K562 (cell line): ENCODE measurements around the gene STXBP6.

Source experiments
- CBX1 ChIP-seq: sonication (generic); IDR thresholded peaks from 2 replicates; pipeline ENCODE4 v1.6.1; 2016; ENCODE audit warnings: antibody characterized with exemption, low read depth, mild to moderate bottlenecking
- EP300 ChIP-seq: IDR thresholded peaks from 2 replicates; pipeline ENCODE4 v1.6.1; 2012; ENCODE audit warnings: low read length, improper control_type of control experiment
- ETV5 ChIP-seq: sonication (generic); formaldehyde crosslinking; IDR thresholded peaks from 2 replicates; pipeline ENCODE4 v1.4.0; 2020; ENCODE audit warnings: low read depth, mild to moderate bottlenecking, missing genetic modification reagents
- MAFG ChIP-seq: fragments of 450-650 bp; conservative IDR thresholded peaks from 2 replicates; pipeline ENCODE4 v1.6.1; 2016; ENCODE audit warnings: missing genetic modification characterization, missing compliant biosample characterization
- NCOA4 ChIP-seq: fragments of 450-650 bp; IDR thresholded peaks from 2 replicates; pipeline ENCODE4 v1.6.1; 2018; ENCODE audit warnings: mild to moderate bottlenecking; ENCODE audit not compliant: partially characterized antibody
- POLR2AphosphoS5 ChIP-seq: IDR thresholded peaks from 2 replicates; pipeline ENCODE4 v1.6.1; 2011; ENCODE audit warnings: mild to moderate bottlenecking, low read depth, low read length, moderate library complexity; ENCODE audit not compliant: control insufficient read depth, insufficient read depth
- RCOR1 ChIP-seq, 2 experiments: IDR thresholded peaks; 2 replicates each; pipeline ENCODE4 v1.6.1; 2012; ENCODE audit warnings: low read depth in 2 of 2, low read length in 2 of 2, borderline replicate concordance in 1 of 2, improper control_type of control experiment in 1 of 2
- RFX7 ChIP-seq: fragments of 250-450 bp; sonication (Bioruptor Pico); IDR thresholded peaks from 2 replicates; pipeline ENCODE4 v1.5.1; 2021; ENCODE audit warnings: mild to moderate bottlenecking
- SIN3A ChIP-seq, 2 experiments: fragments of 150-350 bp in 1 of 2; IDR thresholded peaks; 2 replicates each; pipeline ENCODE4 v1.6.1; 2011 to 2016; ENCODE audit warnings: borderline replicate concordance in 2 of 2, low read depth in 2 of 2, low read length in 2 of 2, mild to moderate bottlenecking in 2 of 2, moderate library complexity in 2 of 2; ENCODE audit not compliant: control insufficient read depth in 1 of 2
- ZNF274 ChIP-seq: IDR thresholded peaks from 2 replicates; pipeline ENCODE4 v1.6.1; 2011; ENCODE audit warnings: low read depth, mild to moderate bottlenecking, low read length, moderate library complexity, borderline replicate concordance
- TF ChIP-seq, protein P1 (sequence below): sonication (generic); formaldehyde crosslinking; IDR thresholded peaks from 2 replicates; pipeline ENCODE4 v1.8.0; 2022; ENCODE audit warnings: mild to moderate bottlenecking, low read depth, missing genetic modification reagents
- TF ChIP-seq, protein P2 (sequence below), 3 experiments: IDR thresholded peaks in 2 of 3; conservative IDR thresholded peaks in 1 of 3; 2 replicates each; pipeline ENCODE4 v1.5.1; 2011 to 2012; ENCODE audit warnings: low read length in 3 of 3, mild to moderate bottlenecking in 3 of 3, control low read depth in 2 of 3, improper control_type of control experiment in 1 of 3, inconsistent platforms in 1 of 3, low read depth in 1 of 3, mixed read lengths in 1 of 3, moderate library complexity in 1 of 3; ENCODE audit not compliant: insufficient read depth in 2 of 3
- TF ChIP-seq, protein P3 (sequence below): fragments of 250-450 bp; sonication (Bioruptor Pico); IDR thresholded peaks from 2 replicates; pipeline ENCODE4 v1.5.0; 2022; ENCODE audit warnings: mild to moderate bottlenecking

- TF ChIP-seq EP300 (no peak), RCOR1 (IDR thresholded peaks at IDR 0.05; ENCODE audit: borderline replicate concordance in 1 of 2, low read depth in 2 of 2, low read length in 2 of 2) (no peak), RFX7 (CRISPR knock-in tag) (no peak), ETV5 (CRISPR knock-in tag) (no peak), CBX1 (no peak), SIN3A (IDR thresholded peaks at IDR 0.05; ENCODE audit: borderline replicate concordance in 2 of 2, control insufficient read depth in 1 of 2, low read depth in 2 of 2, low read length in 2 of 2) (no peak), POLR2AphosphoS5 (no peak), MAFG (tag) (no peak), NCOA4 (no peak), ZNF274 (no peak)
- TF ChIP-seq, protein P1, sequence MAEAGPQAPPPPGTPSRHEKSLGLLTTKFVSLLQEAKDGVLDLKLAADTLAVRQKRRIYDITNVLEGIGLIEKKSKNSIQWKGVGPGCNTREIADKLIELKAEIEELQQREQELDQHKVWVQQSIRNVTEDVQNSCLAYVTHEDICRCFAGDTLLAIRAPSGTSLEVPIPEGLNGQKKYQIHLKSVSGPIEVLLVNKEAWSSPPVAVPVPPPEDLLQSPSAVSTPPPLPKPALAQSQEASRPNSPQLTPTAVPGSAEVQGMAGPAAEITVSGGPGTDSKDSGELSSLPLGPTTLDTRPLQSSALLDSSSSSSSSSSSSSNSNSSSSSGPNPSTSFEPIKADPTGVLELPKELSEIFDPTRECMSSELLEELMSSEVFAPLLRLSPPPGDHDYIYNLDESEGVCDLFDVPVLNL (CRISPR knock-in tag), result no peak
- TF ChIP-seq, protein P2, sequence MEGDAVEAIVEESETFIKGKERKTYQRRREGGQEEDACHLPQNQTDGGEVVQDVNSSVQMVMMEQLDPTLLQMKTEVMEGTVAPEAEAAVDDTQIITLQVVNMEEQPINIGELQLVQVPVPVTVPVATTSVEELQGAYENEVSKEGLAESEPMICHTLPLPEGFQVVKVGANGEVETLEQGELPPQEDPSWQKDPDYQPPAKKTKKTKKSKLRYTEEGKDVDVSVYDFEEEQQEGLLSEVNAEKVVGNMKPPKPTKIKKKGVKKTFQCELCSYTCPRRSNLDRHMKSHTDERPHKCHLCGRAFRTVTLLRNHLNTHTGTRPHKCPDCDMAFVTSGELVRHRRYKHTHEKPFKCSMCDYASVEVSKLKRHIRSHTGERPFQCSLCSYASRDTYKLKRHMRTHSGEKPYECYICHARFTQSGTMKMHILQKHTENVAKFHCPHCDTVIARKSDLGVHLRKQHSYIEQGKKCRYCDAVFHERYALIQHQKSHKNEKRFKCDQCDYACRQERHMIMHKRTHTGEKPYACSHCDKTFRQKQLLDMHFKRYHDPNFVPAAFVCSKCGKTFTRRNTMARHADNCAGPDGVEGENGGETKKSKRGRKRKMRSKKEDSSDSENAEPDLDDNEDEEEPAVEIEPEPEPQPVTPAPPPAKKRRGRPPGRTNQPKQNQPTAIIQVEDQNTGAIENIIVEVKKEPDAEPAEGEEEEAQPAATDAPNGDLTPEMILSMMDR (IDR thresholded peaks at IDR 0.05 in 2 of 3, conservative IDR thresholded peaks at IDR 0.05 in 1 of 3; ENCODE audit: insufficient read depth in 2 of 3, low read depth in 1 of 3, low read length in 3 of 3), result no peak
- TF ChIP-seq, protein P3, sequence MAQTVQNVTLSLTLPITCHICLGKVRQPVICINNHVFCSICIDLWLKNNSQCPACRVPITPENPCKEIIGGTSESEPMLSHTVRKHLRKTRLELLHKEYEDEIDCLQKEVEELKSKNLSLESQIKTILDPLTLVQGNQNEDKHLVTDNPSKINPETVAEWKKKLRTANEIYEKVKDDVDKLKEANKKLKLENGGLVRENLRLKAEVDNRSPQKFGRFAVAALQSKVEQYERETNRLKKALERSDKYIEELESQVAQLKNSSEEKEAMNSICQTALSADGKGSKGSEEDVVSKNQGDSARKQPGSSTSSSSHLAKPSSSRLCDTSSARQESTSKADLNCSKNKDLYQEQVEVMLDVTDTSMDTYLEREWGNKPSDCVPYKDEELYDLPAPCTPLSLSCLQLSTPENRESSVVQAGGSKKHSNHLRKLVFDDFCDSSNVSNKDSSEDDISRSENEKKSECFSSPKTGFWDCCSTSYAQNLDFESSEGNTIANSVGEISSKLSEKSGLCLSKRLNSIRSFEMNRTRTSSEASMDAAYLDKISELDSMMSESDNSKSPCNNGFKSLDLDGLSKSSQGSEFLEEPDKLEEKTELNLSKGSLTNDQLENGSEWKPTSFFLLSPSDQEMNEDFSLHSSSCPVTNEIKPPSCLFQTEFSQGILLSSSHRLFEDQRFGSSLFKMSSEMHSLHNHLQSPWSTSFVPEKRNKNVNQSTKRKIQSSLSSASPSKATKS (CRISPR knock-in tag), result no peak
Measured at GRCh38 chr14:24959791-24960331, 90.1 kb downstream of the STXBP6 start.
